GM12864 (cell line): ENCODE results near the gene MAP1A.
"Not testable (repeated sequence)": the region's sequence is repeated elsewhere in the genome, so short reads cannot be mapped to it uniquely, and the experiment has no call there.

Source experiments
- DNase-seq: peaks from one replicate; pipeline ENCODE4 v3.0.0-alpha.2; 2011; ENCODE audit warnings: low read depth
- H3K4me3 ChIP-seq: 2 replicates; pipeline ENCODE4 v1.5.1; 2011; ENCODE audit warnings: mild to moderate bottlenecking, low read depth, low read length, control low read depth
- CTCF ChIP-seq: IDR thresholded peaks from 2 replicates; pipeline ENCODE4 v1.5.1; 2011; ENCODE audit warnings: low read depth, mild to moderate bottlenecking, moderate library complexity, low read length, control low read depth, inconsistent platforms; ENCODE audit errors: missing control alignments

Gene MAP1A

GRCh38 chr15:43544266-43544665 is 26.9 kb downstream of the MAP1A start:
- H3K4me3 ChIP-seq: no peak overlapping the region
- no peak for TF ChIP-seq CTCF
- no peak for DNase-seq

GRCh38 chr15:43545426-43545825 is 28.0 kb downstream of the MAP1A start:
- no peak overlapping the region for H3K4me3 ChIP-seq
- DNase-seq: no peak
- no peak for TF ChIP-seq CTCF

GRCh38 chr15:43547539-43547938 is 30.1 kb downstream of the MAP1A start:
- no peak overlapping the region for H3K4me3 ChIP-seq
- TF ChIP-seq CTCF: no peak
- no peak for DNase-seq

GRCh38 chr15:43550527-43551363 is 33.3 kb downstream of the MAP1A start:
- no peak for DNase-seq
- TF ChIP-seq CTCF: no peak
- H3K4me3 ChIP-seq: no peak overlapping the region

GRCh38 chr15:43552256-43552655 is 34.8 kb downstream of the MAP1A start:
- no peak for TF ChIP-seq CTCF

GRCh38 chr15:43552986-43553385 is 35.6 kb downstream of the MAP1A start:
- H3K4me3 ChIP-seq: no peak overlapping the region
- no peak for DNase-seq
- TF ChIP-seq CTCF: no peak

More at GRCh38 chr15:43552256-43552655, 34.8 kb downstream of the MAP1A start:
- no peak for DNase-seq
- H3K4me3 ChIP-seq: no peak overlapping the region

GRCh38 chr15:43562753-43563152 is 45.3 kb downstream of the MAP1A start:
- DNase-seq, H3K4me3 ChIP-seq: not testable (repeated sequence)

- H3K4me3 ChIP-seq, DNase-seq: not testable (repeated sequence)
Observed at GRCh38 chr15:43563793-43564192, 46.4 kb downstream of the MAP1A start.

GRCh38 chr15:43566615-43567014 is 49.2 kb downstream of the MAP1A start:
- H3K4me3 ChIP-seq, DNase-seq: not testable (repeated sequence)

- DNase-seq, H3K4me3 ChIP-seq: not testable (repeated sequence)
Observed at GRCh38 chr15:43574607-43575006, 57.2 kb downstream of the MAP1A start.
